Mucosa of rectum (tissue), 2 donors: ENCODE results near the gene MT1B.
A peak's percentile ranks its signal among the peaks of the same experiment; 100 is the strongest.

Source experiments
- H3K27ac ChIP-seq, 2 donors: one replicate each; pipeline ENCODE4 v1.7.0; 2013; ENCODE audit warnings: inconsistent platforms in 2 of 2, low read depth in 2 of 2, low read length in 2 of 2
- H3K27me3 ChIP-seq, 2 donors: one replicate each; pipeline ENCODE4 v1.7.0; 2013; ENCODE audit warnings: low read length in 2 of 2; ENCODE audit not compliant: control insufficient read depth in 2 of 2, insufficient read depth in 2 of 2
- H3K36me3 ChIP-seq, 2 donors: one replicate each; pipeline ENCODE4 v1.7.0; 2013; ENCODE audit warnings: low read length in 2 of 2; ENCODE audit not compliant: control insufficient read depth in 2 of 2, insufficient read depth in 2 of 2
- H3K4me1 ChIP-seq, 2 donors: one replicate each; pipeline ENCODE4 v1.7.0; 2013; ENCODE audit warnings: low read length in 2 of 2, mild to moderate bottlenecking in 1 of 2; ENCODE audit not compliant: control insufficient read depth in 2 of 2, insufficient read depth in 2 of 2
- H3K4me3 ChIP-seq, 2 donors: one replicate each; pipeline ENCODE4 v1.7.0; 2013; ENCODE audit warnings: low read length in 2 of 2
- H3K9ac ChIP-seq, 2 donors: one replicate each; pipeline ENCODE4 v1.7.0; 2013; ENCODE audit warnings: low read length in 2 of 2, low read depth in 1 of 2, mild to moderate bottlenecking in 1 of 2
- H3K9me3 ChIP-seq, 2 donors: one replicate each; pipeline ENCODE4 v1.7.0; 2013; ENCODE audit warnings: low read length in 2 of 2; ENCODE audit not compliant: control insufficient read depth in 2 of 2
- donor health status: healthy.
- donor health status: Normal muscosa, but diverticular disease.

The MT1B gene

GRCh38 chr16:56651586-56651985 lies at the start of gene MT1B:
MT1B (plus strand) TSS chr16:56651886; CDS start chr16:56651954, 68 bp downstream.
- Histone ChIP-seq H3K27ac (no peak within 1 kb of the TSS), H3K4me1 (peaks cover 20 to 22% of the 10 kb centered on the region in 2 donors), H3K4me3 (no peak within 1 kb of the TSS), H3K9me3 (no peaks in the 10 kb centered on the region), H3K9ac (no peak within 1 kb of the TSS), H3K27me3 (peaks cover 0 to 6% of the 10 kb centered on the region in 2 donors), H3K36me3 (no peaks in the 10 kb centered on the region)

GRCh38 chr16:56603589-56603988 lies 48.1 kb upstream of the MT1B start:
- H3K27ac ChIP-seq: no peak overlapping the region
- H3K27me3 ChIP-seq: peaks cover 0 to 4% of the 10 kb centered on the region in 2 donors
- H3K4me1 ChIP-seq: peaks cover 7 to 10% of the 10 kb centered on the region in 2 donors
- no peak overlapping the region for H3K4me3 ChIP-seq
- no peaks in the 10 kb centered on the region for H3K9me3 ChIP-seq
- no peak overlapping the region for H3K9ac ChIP-seq
- H3K36me3 ChIP-seq: no peaks in the 10 kb centered on the region

- peaks cover 18 to 19% of the 10 kb centered on the region in 2 donors for H3K4me1 ChIP-seq
- no peak overlapping the region for H3K9ac ChIP-seq
- no peaks in the 10 kb centered on the region for H3K9me3 ChIP-seq
- H3K36me3 ChIP-seq: no peaks in the 10 kb centered on the region
- peaks cover 0 to 4% of the 10 kb centered on the region in 2 donors for H3K27me3 ChIP-seq
- no peak overlapping the region for H3K27ac ChIP-seq
- H3K4me3 ChIP-seq: no peak overlapping the region
These were observed 46.7 kb upstream of the MT1B start for GRCh38 chr16:56604966-56605365.

- Histone ChIP-seq H3K4me3 (no peak overlapping the region), H3K27me3 (peaks cover 0 to under 1% of the 10 kb centered on the region in 2 donors), H3K9ac (no peak overlapping the region), H3K36me3 (no peaks in the 10 kb centered on the region), H3K27ac (peak overlapping the region; percentile 94 to 95), H3K4me1 (peaks cover 23 to 25% of the 10 kb centered on the region in 2 donors), H3K9me3 (no peaks in the 10 kb centered on the region)
These were observed 46.2 kb upstream of the MT1B start for GRCh38 chr16:56605475-56605874.

- no peak overlapping the region for H3K4me3 ChIP-seq
- H3K4me1 ChIP-seq: peaks cover 26 to 29% of the 10 kb centered on the region in 2 donors
- peak overlapping the region; percentile 94 to 95 for H3K27ac ChIP-seq
- H3K27me3 ChIP-seq: no peaks in the 10 kb centered on the region
- no peaks in the 10 kb centered on the region for H3K36me3 ChIP-seq
- H3K9me3 ChIP-seq: no peaks in the 10 kb centered on the region
- no peak overlapping the region for H3K9ac ChIP-seq
These were observed 45.6 kb upstream of the MT1B start for GRCh38 chr16:56606071-56606475.

- H3K9ac ChIP-seq: no peak overlapping the region
- H3K4me1 ChIP-seq: peaks cover 26 to 29% of the 10 kb centered on the region in 2 donors
- H3K9me3 ChIP-seq: no peaks in the 10 kb centered on the region
- no peaks in the 10 kb centered on the region for H3K27me3 ChIP-seq
- H3K36me3 ChIP-seq: no peaks in the 10 kb centered on the region
- peak overlapping the region; percentile 94 to 95 for H3K27ac ChIP-seq
- H3K4me3 ChIP-seq: peak overlapping the region in 1 of 2 donors; percentile 23
These were observed 45.1 kb upstream of the MT1B start for GRCh38 chr16:56606476-56607108.

- Histone ChIP-seq H3K4me3 (peak overlapping the region in 1 of 2 donors; percentile 23), H3K9me3 (no peaks in the 10 kb centered on the region), H3K27ac (peak overlapping the region; percentile 94 to 95), H3K9ac (peak overlapping the region; percentile 28 to 75), H3K27me3 (no peaks in the 10 kb centered on the region), H3K4me1 (peaks cover 26 to 29% of the 10 kb centered on the region in 2 donors), H3K36me3 (no peaks in the 10 kb centered on the region)
These were observed 44.5 kb upstream of the MT1B start for GRCh38 chr16:56607109-56607618.

- H3K4me1 ChIP-seq: peaks cover 26 to 29% of the 10 kb centered on the region in 2 donors
- no peaks in the 10 kb centered on the region for H3K36me3 ChIP-seq
- peak overlapping the region; percentile 75 for H3K9ac ChIP-seq
These were observed 44.0 kb upstream of the MT1B start for GRCh38 chr16:56607675-56608042.

GRCh38 chr16:56608043-56608875 lies 43.4 kb upstream of the MT1B start, which contains the start of gene MT2A:
MT2A (plus strand) TSS chr16:56608584; CDS start chr16:56608656, 72 bp downstream.
- H3K27ac ChIP-seq: peak within 1 kb of the TSS; percentile 94 to 95
- peaks cover 26 to 29% of the 10 kb centered on the region in 2 donors for H3K4me1 ChIP-seq
- no peaks in the 10 kb centered on the region for H3K36me3 ChIP-seq
- no peaks in the 10 kb centered on the region for H3K9me3 ChIP-seq
- H3K4me3 ChIP-seq: peak within 1 kb of the TSS; percentile 82 to 96
- no peaks in the 10 kb centered on the region for H3K27me3 ChIP-seq
- peak within 1 kb of the TSS; percentile 78 to 90 for H3K9ac ChIP-seq

More at GRCh38 chr16:56607675-56608042, 44.0 kb upstream of the MT1B start:
- H3K27me3 ChIP-seq: no peaks in the 10 kb centered on the region
- peak overlapping the region; percentile 42 to 73 for H3K4me3 ChIP-seq
- H3K27ac ChIP-seq: peak overlapping the region; percentile 94 to 95
- no peaks in the 10 kb centered on the region for H3K9me3 ChIP-seq
